Thoracic aorta (tissue), 2 donors: ENCODE measurements around the gene CDHR3. TPM values are rescaled to one million over a fixed set of nuclear protein-coding genes. Genes with fewer than 3 reads are reported as not detected.
A peak's percentile ranks its signal among the peaks of the same experiment; 100 is the strongest.

ENCODE experiments used
- ATAC-seq: fragments of 150-250 bp; one replicate; pipeline ENCODE4 v1.8.0; 2017; ENCODE audit warnings: low read depth; ENCODE audit not compliant: insufficient number of reproducible peaks, low FRiP score
- DNase-seq: peaks from one replicate; pipeline ENCODE4 v3.0.0-alpha.2; 2020; ENCODE audit warnings: low spot score
- H3K27ac ChIP-seq, 2 donors: fragments of 200-600 bp; sonication (generic); 1 replicate in 1 of 2; 2 replicates in 1 of 2; pipeline ENCODE4 v1.5.1; 2016; ENCODE audit warnings: mild to moderate bottlenecking in 2 of 2, moderate library complexity in 2 of 2
- H3K27me3 ChIP-seq: fragments of 200-600 bp; sonication (generic); replicated peaks from 2 replicates; pipeline ENCODE4 v1.6.0; 2016; ENCODE audit warnings: mild to moderate bottlenecking; ENCODE audit not compliant: insufficient read depth
- H3K36me3 ChIP-seq: fragments of 200-600 bp; sonication (generic); one replicate; pipeline ENCODE4 v1.5.1; 2016
- H3K4me1 ChIP-seq, 2 donors: fragments of 200-600 bp; sonication (generic); 1 replicate in 1 of 2; 2 replicates in 1 of 2; pipeline versions ENCODE4 v1.5.1 to v1.6.0; 2016; ENCODE audit warnings: low read depth in 2 of 2, mild to moderate bottlenecking in 1 of 2; ENCODE audit not compliant: control insufficient read depth in 1 of 2
- H3K4me3 ChIP-seq: fragments of 200-600 bp; sonication (generic); 2 replicates; pipeline ENCODE4 v1.5.1; 2016; ENCODE audit warnings: mild to moderate bottlenecking
- H3K9me3 ChIP-seq: fragments of 200-600 bp; sonication (generic); 2 replicates; pipeline ENCODE4 v1.5.1; 2016
- CTCF ChIP-seq: fragments of 200-600 bp; sonication (generic); IDR thresholded peaks from one replicate; pipeline ENCODE4 v1.5.1; 2019; ENCODE audit warnings: antibody characterized with exemption
- total RNA-seq, 2 donors: library from RNA; depleted of rRNA; stranded (reverse); fragments of >200 nt; gene quantifications; one replicate each; pipeline versions ENCODE4 v1.1.0 to v1.2.3, GENCODE V29; 2016

CDHR3 gene
- total RNA-seq, 2 donors from 2014 or later = 1.5 to 8.7 TPM

GRCh38 chr7:105924945-105925344, 38.1 kb upstream of the CDHR3 start:
- Histone ChIP-seq H3K9me3 (no peaks in the 10 kb centered on the region), H3K4me1 (no peaks in the 10 kb centered on the region), H3K27ac (no peak overlapping the region), H3K36me3 (no peaks in the 10 kb centered on the region), H3K27me3 (no peaks in the 10 kb centered on the region), H3K4me3 (no peak overlapping the region)
- TF ChIP-seq CTCF = no peak
- no peak for ATAC-seq
- DNase-seq = no peak

- H3K27ac ChIP-seq = no peak overlapping the region
- no peak for TF ChIP-seq CTCF
- H3K4me1 ChIP-seq = no peaks in the 10 kb centered on the region
- DNase-seq = no peak
- H3K9me3 ChIP-seq = no peaks in the 10 kb centered on the region
- H3K4me3 ChIP-seq = no peak overlapping the region
- H3K36me3 ChIP-seq = no peaks in the 10 kb centered on the region
- ATAC-seq = no peak
- H3K27me3 ChIP-seq = no peaks in the 10 kb centered on the region
Observed at GRCh38 chr7:105926131-105926530, 36.9 kb upstream of the CDHR3 start.

GRCh38 chr7:105931179-105931578, 31.9 kb upstream of the CDHR3 start:
- Histone ChIP-seq H3K36me3 (no peaks in the 10 kb centered on the region), H3K27ac (no peak overlapping the region), H3K9me3 (no peaks in the 10 kb centered on the region), H3K27me3 (no peaks in the 10 kb centered on the region), H3K4me3 (no peak overlapping the region), H3K4me1 (no peaks in the 10 kb centered on the region)
- ATAC-seq (no peak), DNase-seq (no peak)
- TF ChIP-seq CTCF = no peak

GRCh38 chr7:105932835-105933477, 30.1 kb upstream of the CDHR3 start:
- no peak for TF ChIP-seq CTCF
- Histone ChIP-seq H3K27me3 (no peaks in the 10 kb centered on the region), H3K4me3 (no peak overlapping the region), H3K4me1 (no peaks in the 10 kb centered on the region), H3K9me3 (no peaks in the 10 kb centered on the region), H3K27ac (peak overlapping the region in 1 of 2 donors; percentile 26), H3K36me3 (no peaks in the 10 kb centered on the region)
- DNase-seq (no peak), ATAC-seq (no peak)

GRCh38 chr7:105934572-105935185, 28.4 kb upstream of the CDHR3 start:
- ATAC-seq = no peak
- no peaks in the 10 kb centered on the region for H3K27me3 ChIP-seq
- no peak overlapping the region for H3K4me3 ChIP-seq
- H3K4me1 ChIP-seq = no peaks in the 10 kb centered on the region
- no peak for TF ChIP-seq CTCF
- no peak for DNase-seq
- no peaks in the 10 kb centered on the region for H3K9me3 ChIP-seq
- H3K27ac ChIP-seq = no peak overlapping the region
- no peaks in the 10 kb centered on the region for H3K36me3 ChIP-seq
